Superior temporal gyrus (tissue), 1 donor: ENCODE results near the gene OTOP1.
"Not testable (repeated sequence)": the region's sequence is repeated elsewhere in the genome, so short reads cannot be mapped to it uniquely, and the experiment has no call there.

Source experiments
- DNase-seq: peaks from one replicate; pipeline ENCODE4 v3.0.0-alpha.2; 2016; ENCODE audit errors: extremely low spot score

OTOP1 gene

DNA sequence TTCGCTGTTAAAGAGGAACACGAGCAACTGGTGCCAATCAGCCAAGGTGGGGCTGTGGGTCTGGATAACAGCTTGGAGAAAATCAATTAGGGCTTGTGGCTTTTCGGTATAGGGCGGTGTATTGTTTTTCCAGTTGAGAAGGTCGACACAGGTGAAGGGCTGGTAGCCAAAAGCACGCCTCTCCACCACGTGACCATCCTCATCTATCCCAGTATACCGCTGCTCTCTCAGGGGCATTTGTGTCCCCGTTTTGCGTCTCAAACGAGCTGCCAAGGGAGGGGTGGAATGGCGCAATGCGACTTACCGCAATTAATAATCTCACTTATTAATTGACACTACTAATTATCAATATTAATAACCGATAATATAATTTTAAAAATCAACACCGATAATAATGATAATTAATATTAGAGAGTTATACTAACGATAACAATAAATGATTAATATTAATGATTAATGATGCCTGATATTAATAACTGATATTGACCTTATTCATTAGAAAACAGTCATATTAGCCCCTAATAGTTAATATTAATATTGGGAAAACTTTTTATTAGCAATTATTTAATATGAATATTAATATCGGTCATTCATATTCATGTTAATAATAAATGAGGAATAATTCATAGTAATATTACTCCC, 62.1 kb downstream of the OTOP1 start:
- not testable (repeated sequence) for DNase-seq

- DNase-seq: not testable (repeated sequence)
Observed at GRCh38 chr4:4162186-4162585, 64.5 kb downstream of the OTOP1 start.

GRCh38 chr4:4160956-4161665, 65.6 kb downstream of the OTOP1 start:
- DNase-seq: not testable (repeated sequence)

DNA sequence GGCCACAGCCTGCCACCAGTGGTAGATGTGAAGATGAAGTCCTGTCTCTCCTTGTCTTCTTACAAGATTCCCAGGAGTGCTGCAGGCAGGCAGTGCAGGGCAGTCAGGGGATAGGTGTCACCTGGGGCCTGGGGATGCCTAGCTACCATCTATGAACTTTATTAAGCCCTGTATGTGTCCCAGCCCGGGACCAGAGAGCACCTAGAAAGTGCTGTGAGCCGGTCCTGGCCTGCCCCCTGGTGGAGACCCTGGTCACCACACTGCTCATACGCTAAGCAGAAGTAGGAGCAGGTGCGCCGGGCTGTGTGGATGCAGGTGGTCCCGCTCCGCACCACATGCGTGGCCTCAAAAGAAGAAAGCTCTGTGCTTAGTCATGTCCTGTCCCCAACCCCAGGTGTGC, 81.1 kb downstream of the OTOP1 start:
- DNase-seq: not testable (repeated sequence)

- DNase-seq: not testable (repeated sequence)
Observed at GRCh38 chr4:4143376-4143775, 83.4 kb downstream of the OTOP1 start.

- DNase-seq: not testable (repeated sequence)
Observed at GRCh38 chr4:4142679-4143078, 84.0 kb downstream of the OTOP1 start.

- DNase-seq: not testable (repeated sequence)
Observed at GRCh38 chr4:4141186-4141585, 85.5 kb downstream of the OTOP1 start.
